ENCODE results near the gene RNF123.

DNA sequence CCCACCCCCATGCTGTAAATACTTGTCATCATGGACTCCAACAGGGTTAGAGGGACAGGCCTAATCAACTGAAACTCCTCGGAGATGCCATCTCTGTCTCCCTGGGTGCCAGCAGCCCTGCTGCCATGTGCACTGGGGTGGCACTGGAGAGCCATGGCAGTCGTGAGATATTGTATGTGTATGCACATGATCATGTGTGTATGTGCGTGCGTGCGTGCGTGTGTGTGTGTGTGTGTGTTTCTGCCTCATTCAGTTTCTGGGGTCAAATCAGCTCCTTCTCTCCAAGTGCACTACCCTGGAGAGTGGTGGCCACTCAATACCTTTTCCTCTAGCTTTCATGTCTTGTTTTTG lies 18.4 kb upstream of the RNF123 start:
- TF ChIP-seq POLR2AphosphoS5 (IDR thresholded peaks at IDR 0.05; ENCODE audit: low read depth) (no peak), EZH2 (IDR thresholded peaks at IDR 0.05; ENCODE audit: low read depth, unreplicated experiment) (no peak), ZNF114 (CRISPR knock-in tag; IDR thresholded peaks at IDR 0.05) (no peak)
- TF ChIP-seq, protein P1, sequence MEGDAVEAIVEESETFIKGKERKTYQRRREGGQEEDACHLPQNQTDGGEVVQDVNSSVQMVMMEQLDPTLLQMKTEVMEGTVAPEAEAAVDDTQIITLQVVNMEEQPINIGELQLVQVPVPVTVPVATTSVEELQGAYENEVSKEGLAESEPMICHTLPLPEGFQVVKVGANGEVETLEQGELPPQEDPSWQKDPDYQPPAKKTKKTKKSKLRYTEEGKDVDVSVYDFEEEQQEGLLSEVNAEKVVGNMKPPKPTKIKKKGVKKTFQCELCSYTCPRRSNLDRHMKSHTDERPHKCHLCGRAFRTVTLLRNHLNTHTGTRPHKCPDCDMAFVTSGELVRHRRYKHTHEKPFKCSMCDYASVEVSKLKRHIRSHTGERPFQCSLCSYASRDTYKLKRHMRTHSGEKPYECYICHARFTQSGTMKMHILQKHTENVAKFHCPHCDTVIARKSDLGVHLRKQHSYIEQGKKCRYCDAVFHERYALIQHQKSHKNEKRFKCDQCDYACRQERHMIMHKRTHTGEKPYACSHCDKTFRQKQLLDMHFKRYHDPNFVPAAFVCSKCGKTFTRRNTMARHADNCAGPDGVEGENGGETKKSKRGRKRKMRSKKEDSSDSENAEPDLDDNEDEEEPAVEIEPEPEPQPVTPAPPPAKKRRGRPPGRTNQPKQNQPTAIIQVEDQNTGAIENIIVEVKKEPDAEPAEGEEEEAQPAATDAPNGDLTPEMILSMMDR (conservative IDR thresholded peaks at IDR 0.05; ENCODE audit: low read depth in 2 of 2): no peak
- TF ChIP-seq, protein P2, sequence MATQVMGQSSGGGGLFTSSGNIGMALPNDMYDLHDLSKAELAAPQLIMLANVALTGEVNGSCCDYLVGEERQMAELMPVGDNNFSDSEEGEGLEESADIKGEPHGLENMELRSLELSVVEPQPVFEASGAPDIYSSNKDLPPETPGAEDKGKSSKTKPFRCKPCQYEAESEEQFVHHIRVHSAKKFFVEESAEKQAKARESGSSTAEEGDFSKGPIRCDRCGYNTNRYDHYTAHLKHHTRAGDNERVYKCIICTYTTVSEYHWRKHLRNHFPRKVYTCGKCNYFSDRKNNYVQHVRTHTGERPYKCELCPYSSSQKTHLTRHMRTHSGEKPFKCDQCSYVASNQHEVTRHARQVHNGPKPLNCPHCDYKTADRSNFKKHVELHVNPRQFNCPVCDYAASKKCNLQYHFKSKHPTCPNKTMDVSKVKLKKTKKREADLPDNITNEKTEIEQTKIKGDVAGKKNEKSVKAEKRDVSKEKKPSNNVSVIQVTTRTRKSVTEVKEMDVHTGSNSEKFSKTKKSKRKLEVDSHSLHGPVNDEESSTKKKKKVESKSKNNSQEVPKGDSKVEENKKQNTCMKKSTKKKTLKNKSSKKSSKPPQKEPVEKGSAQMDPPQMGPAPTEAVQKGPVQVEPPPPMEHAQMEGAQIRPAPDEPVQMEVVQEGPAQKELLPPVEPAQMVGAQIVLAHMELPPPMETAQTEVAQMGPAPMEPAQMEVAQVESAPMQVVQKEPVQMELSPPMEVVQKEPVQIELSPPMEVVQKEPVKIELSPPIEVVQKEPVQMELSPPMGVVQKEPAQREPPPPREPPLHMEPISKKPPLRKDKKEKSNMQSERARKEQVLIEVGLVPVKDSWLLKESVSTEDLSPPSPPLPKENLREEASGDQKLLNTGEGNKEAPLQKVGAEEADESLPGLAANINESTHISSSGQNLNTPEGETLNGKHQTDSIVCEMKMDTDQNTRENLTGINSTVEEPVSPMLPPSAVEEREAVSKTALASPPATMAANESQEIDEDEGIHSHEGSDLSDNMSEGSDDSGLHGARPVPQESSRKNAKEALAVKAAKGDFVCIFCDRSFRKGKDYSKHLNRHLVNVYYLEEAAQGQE (IDR thresholded peaks at IDR 0.05; ENCODE audit: unreplicated experiment): no peak

Measured in GM23338 (cell line).